EL (cell line): ENCODE results near the gene MAP3K8.

Source experiments
- DNase-seq: peaks from one replicate; pipeline ENCODE4 v3.0.0-alpha.2; 2016

Gene MAP3K8

GRCh38 chr10:30493609-30494530, 59.9 kb downstream of the MAP3K8 start:
- DNase-seq, result peak; percentile 77

- DNase-seq, result no peak
Observed at GRCh38 chr10:30494558-30494957, 60.6 kb downstream of the MAP3K8 start.

GRCh38 chr10:30495687-30496086, 61.7 kb downstream of the MAP3K8 start:
- peak; percentile 42 for DNase-seq

- no peak for DNase-seq
Observed at GRCh38 chr10:30499816-30500215, 65.8 kb downstream of the MAP3K8 start.

GRCh38 chr10:30500534-30500933, 66.5 kb downstream of the MAP3K8 start:
- no peak for DNase-seq

GRCh38 chr10:30500963-30501504, 67.0 kb downstream of the MAP3K8 start:
- no peak for DNase-seq

GRCh38 chr10:30502266-30503060, 68.5 kb downstream of the MAP3K8 start:
- DNase-seq, result peak; percentile 60

- DNase-seq, result no peak
Observed at GRCh38 chr10:30503700-30504266, 69.8 kb downstream of the MAP3K8 start.

- no peak for DNase-seq
Observed at GRCh38 chr10:30505543-30506298, 71.7 kb downstream of the MAP3K8 start.

- DNase-seq, result no peak
Observed at GRCh38 chr10:30509508-30509907, 75.5 kb downstream of the MAP3K8 start.

- peak; percentile 82 for DNase-seq
Observed at GRCh38 chr10:30510184-30510931, 76.4 kb downstream of the MAP3K8 start.

- no peak for DNase-seq
Observed at GRCh38 chr10:30510932-30511700, 77.1 kb downstream of the MAP3K8 start.
